MCF 10A (cell line): ENCODE results near the gene PHLDB2. TPM values are rescaled to one million over a fixed set of nuclear protein-coding genes. Genes with fewer than 3 reads are reported as not detected.

Experiments
- BruUV-seq: library from RNA; stranded (reverse); fragments of 400-500 nt; replicated peaks from 2 replicates; lab custom pipeline; 2021; lab: Mats Ljungman, UMichigan
- CTCF ChIA-PET: fragments of 300-600 bp; sonication (Branson Sonifier 250); formaldehyde crosslinking; extraction: SDS; loops from one replicate; lab custom pipeline; 2021; ENCODE audit warnings: antibody characterized with exemption, inconsistent platforms; lab: Yijun Ruan, JAX
- POLR2A ChIA-PET: fragments of 300-600, 350-650 bp; sonication (Branson Sonifier 250); formaldehyde crosslinking; extraction: SDS; loops from one replicate; lab custom pipeline; 2020; ENCODE audit warnings: antibody characterized with exemption, inconsistent platforms; lab: Yijun Ruan, JAX
- DNase-seq: peaks from one replicate; pipeline ENCODE4 v3.0.0-alpha.2; 2018; ENCODE audit not compliant: unreplicated experiment
- H3K27ac Mint-ChIP-seq: one replicate; pipeline ENCODE4 v1.8.0; 2022; ENCODE audit warnings: mild to moderate bottlenecking, low read depth, mixed read lengths; ENCODE audit not compliant: unreplicated experiment
- H3K27me3 Mint-ChIP-seq: one replicate; pipeline ENCODE4 v1.8.0; 2022; ENCODE audit warnings: mixed read lengths; ENCODE audit not compliant: insufficient read depth, unreplicated experiment
- H3K36me3 Mint-ChIP-seq: one replicate; pipeline ENCODE4 v1.8.0; 2022; ENCODE audit warnings: mild to moderate bottlenecking, moderate library complexity, mixed read lengths; ENCODE audit not compliant: insufficient read depth, unreplicated experiment
- H3K4me1 Mint-ChIP-seq: one replicate; pipeline ENCODE4 v1.8.0; 2022; ENCODE audit warnings: mixed read lengths; ENCODE audit not compliant: insufficient read depth, unreplicated experiment
- H3K4me3 Mint-ChIP-seq: one replicate; pipeline ENCODE4 v1.8.0; 2022; ENCODE audit warnings: mild to moderate bottlenecking, moderate library complexity, mixed read lengths; ENCODE audit not compliant: unreplicated experiment
- H3K9me3 Mint-ChIP-seq: one replicate; pipeline ENCODE4 v1.8.0; 2022; ENCODE audit warnings: mixed read lengths; ENCODE audit not compliant: unreplicated experiment
- CTCF ChIP-seq: fragments of 200-600 bp; IDR thresholded peaks from one replicate; pipeline ENCODE4 v1.8.0; 2022; ENCODE audit warnings: antibody characterized with exemption, mild to moderate bottlenecking; ENCODE audit not compliant: unreplicated experiment
- intact Hi-C: fragments of 100-400 bp; cut with micrococcal nuclease; formaldehyde crosslinking; loops from 2 replicates; pipeline ENCODE4 v1.14.1; 2022
- total RNA-seq: library from RNA; stranded (reverse); gene quantifications from 2 replicates; pipeline ENCODE4 v1.2.3, GENCODE V29; 2022

The PHLDB2 gene
- total RNA-seq, 1 experiment from 2014 or later = 109 TPM

- no peaks in the 10 kb centered on the region for H3K27me3 Mint-ChIP-seq
- BruUV-seq = no TSS peak
- ChIA-PET POLR2A (interaction anchor here (1.8 to 11.3 kb wide), 6 partner anchors 12 to 143 kb away, joined by 7 to 245 read pairs (median 45); partner anchors contain the start of gene ABHD10), CTCF (interaction anchor here (5.2 to 12.6 kb wide), 3 partner anchors 60 to 143 kb away, joined by 53 to 371 read pairs (median 60); no protein-coding TSS in a partner anchor)
- peaks cover 8% of the 10 kb centered on the region for H3K36me3 Mint-ChIP-seq
- H3K4me3 Mint-ChIP-seq = no peak overlapping the region
- peaks cover 54% of the 10 kb centered on the region for H3K4me1 Mint-ChIP-seq
- DNase-seq = no peak
- intact Hi-C loops = loop anchor here (5.0 kb wide), 1 partner anchor 286 kb away; no protein-coding TSS in a partner anchor
- no peak for TF ChIP-seq CTCF
- H3K9me3 Mint-ChIP-seq = no peaks in the 10 kb centered on the region
- no peak overlapping the region for H3K27ac Mint-ChIP-seq
These were observed 3.9 kb downstream of the PHLDB2 start for GRCh38 chr3:111862974-111863373.

- CTCF ChIA-PET = interaction anchor here (0.7 to 12.6 kb wide), 26 partner anchors 9 to 155 kb away, joined by 3 to 371 read pairs (median 4); partner anchors contain the start of gene ABHD10
- BruUV-seq = no TSS peak
- H3K9me3 Mint-ChIP-seq = no peaks in the 10 kb centered on the region
- intact Hi-C loops = loop anchor here (1.0 to 5.0 kb wide), 2 partner anchors 103 to 287 kb away; no protein-coding TSS in a partner anchor
- peak overlapping the region; percentile 31 for H3K4me3 Mint-ChIP-seq
- H3K36me3 Mint-ChIP-seq = peaks cover 11% of the 10 kb centered on the region
- H3K27me3 Mint-ChIP-seq = no peaks in the 10 kb centered on the region
- peaks cover 62% of the 10 kb centered on the region for H3K4me1 Mint-ChIP-seq
- POLR2A ChIA-PET = interaction anchor here (0.9 to 11.3 kb wide), 13 partner anchors 11 to 144 kb away, joined by 3 to 245 read pairs (median 4); partner anchors contain the start of gene ABHD10
- no peak for TF ChIP-seq CTCF
- DNase-seq = no peak
- H3K27ac Mint-ChIP-seq = peak overlapping the region; percentile 14
These were observed 5.1 kb downstream of the PHLDB2 start for GRCh38 chr3:111863942-111864694.

- no peaks in the 10 kb centered on the region for H3K9me3 Mint-ChIP-seq
- ChIA-PET CTCF (interaction anchor here (0.6 to 12.6 kb wide), 38 partner anchors 8 to 224 kb away, joined by 3 to 371 read pairs (median 4); partner anchors contain the start of gene ABHD10), POLR2A (interaction anchor here (0.6 to 11.3 kb wide), 17 partner anchors 9 to 185 kb away, joined by 3 to 245 read pairs (median 4); partner anchors contain the start of gene ABHD10)
- no peaks in the 10 kb centered on the region for H3K27me3 Mint-ChIP-seq
- no TSS peak for BruUV-seq
- H3K4me3 Mint-ChIP-seq = peak overlapping the region; percentile 31
- no peak for DNase-seq
- intact Hi-C loops = loop anchor here (1.0 to 5.0 kb wide), 2 partner anchors 102 to 288 kb away; no protein-coding TSS in a partner anchor
- peak; percentile 29 for TF ChIP-seq CTCF
- peak overlapping the region; percentile 34 for H3K27ac Mint-ChIP-seq
- peaks cover 72% of the 10 kb centered on the region for H3K4me1 Mint-ChIP-seq
- H3K36me3 Mint-ChIP-seq = peaks cover 20% of the 10 kb centered on the region
These were observed 6.0 kb downstream of the PHLDB2 start for GRCh38 chr3:111864821-111865656.
